Tongue (tissue), 2 donors: ENCODE measurements around the gene TNS3. TPM values are rescaled to one million over a fixed set of nuclear protein-coding genes. Genes with fewer than 3 reads are reported as not detected.

ENCODE experiments used
- DNase-seq: peaks from one replicate; pipeline ENCODE4 v3.0.0-alpha.2; 2015
- total RNA-seq: library from RNA; depleted of rRNA; stranded (reverse); fragments of >200 nt; gene quantifications from one replicate; pipeline ENCODE4 v1.2.3, GENCODE V29; 2014

Gene TNS3
- total RNA-seq, 1 donor from 2014 or later = 39.7 TPM

- no peak for DNase-seq
Observed at GRCh38 chr7:47521816-47522561, 59.9 kb downstream of the TNS3 start.

- no peak for DNase-seq
Observed at GRCh38 chr7:47521011-47521795, 60.7 kb downstream of the TNS3 start.

- DNase-seq = peak; percentile 79
Observed at GRCh38 chr7:47520406-47520805, 61.5 kb downstream of the TNS3 start.

- DNase-seq = no peak
Observed at GRCh38 chr7:47518827-47519226, 63.1 kb downstream of the TNS3 start.

GRCh38 chr7:47517821-47518480 is 64.0 kb downstream of the TNS3 start:
- DNase-seq = no peak

GRCh38 chr7:47516985-47517600 is 64.8 kb downstream of the TNS3 start:
- peak; percentile 59 for DNase-seq

- DNase-seq = no peak
Observed at GRCh38 chr7:47516386-47516785, 65.5 kb downstream of the TNS3 start.

GRCh38 chr7:47515305-47515834 is 66.5 kb downstream of the TNS3 start:
- no peak for DNase-seq

GRCh38 chr7:47514818-47515217 is 67.1 kb downstream of the TNS3 start:
- no peak for DNase-seq

GRCh38 chr7:47514367-47514766 is 67.5 kb downstream of the TNS3 start:
- no peak for DNase-seq

- DNase-seq = peak; percentile 84
Observed at GRCh38 chr7:47513741-47514241, 68.1 kb downstream of the TNS3 start.

- no peak for DNase-seq
Observed at GRCh38 chr7:47512481-47513176, 69.3 kb downstream of the TNS3 start.

- DNase-seq = no peak
Observed at GRCh38 chr7:47511699-47512370, 70.1 kb downstream of the TNS3 start.

GRCh38 chr7:47510786-47511185 is 71.1 kb downstream of the TNS3 start:
- DNase-seq = no peak

- DNase-seq = no peak
Observed at GRCh38 chr7:47510192-47510591, 71.7 kb downstream of the TNS3 start.

- no peak for DNase-seq
Observed at GRCh38 chr7:47509571-47509970, 72.3 kb downstream of the TNS3 start.

GRCh38 chr7:47508389-47509380 is 73.2 kb downstream of the TNS3 start:
- DNase-seq = no peak

- DNase-seq = peak; percentile 91
Observed at GRCh38 chr7:47507522-47507921, 74.4 kb downstream of the TNS3 start.
